IPS-NIHi7 (cell line): ENCODE measurements around the gene LAMA5.

Source experiments
- DNase-seq: peaks from one replicate; pipeline ENCODE4 v3.0.0; 2012; ENCODE audit warnings: mixed read lengths; ENCODE audit errors: extremely low spot score

The LAMA5 gene

DNA sequence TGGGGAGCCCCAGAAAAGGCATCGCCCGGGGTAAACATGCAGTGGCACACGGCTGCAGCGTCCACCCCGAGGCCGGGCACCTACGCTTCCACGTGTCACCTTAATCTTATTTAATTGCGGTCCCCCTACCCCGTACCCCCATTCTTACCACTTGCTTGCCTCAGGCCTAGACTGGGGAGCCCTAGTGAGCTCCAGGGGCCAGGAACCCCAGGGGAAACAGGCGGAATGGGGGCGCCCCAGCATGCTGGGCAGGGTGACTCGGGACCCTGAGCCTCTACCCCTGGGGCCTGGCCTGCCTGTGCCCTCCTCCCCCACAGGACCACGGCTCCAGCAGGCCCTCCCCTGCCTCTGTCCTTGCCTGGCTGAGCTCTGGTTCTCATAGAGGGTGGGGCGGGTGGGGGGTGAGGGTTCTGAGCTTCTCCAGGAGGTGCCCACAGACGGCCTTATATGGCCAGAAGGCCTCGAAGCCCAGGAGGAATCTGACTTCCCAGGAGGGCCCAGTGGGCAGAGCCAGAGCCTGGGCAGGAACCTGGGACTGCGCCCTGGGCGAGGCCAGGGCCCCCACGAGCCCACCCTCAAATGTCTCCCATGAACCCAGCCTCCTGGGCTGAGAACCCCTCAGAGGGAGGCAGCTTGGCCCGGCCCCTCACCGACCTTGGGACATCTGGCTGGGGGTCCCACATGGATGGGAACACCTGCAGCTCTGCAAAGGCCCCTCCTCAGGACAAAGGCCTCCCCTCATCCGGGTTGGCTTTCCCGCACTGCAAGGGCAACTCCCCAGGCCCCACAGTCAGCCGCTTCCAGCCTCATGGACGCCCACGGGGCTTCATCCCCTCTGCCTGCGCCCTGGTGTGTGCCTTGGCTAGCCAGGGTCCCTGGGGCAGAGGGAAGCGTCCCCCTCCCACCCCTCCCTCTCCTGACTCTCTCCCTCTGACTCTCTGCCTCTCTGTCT is 5.2 kb upstream of the LAMA5 start:
- DNase-seq: no peak

DNA sequence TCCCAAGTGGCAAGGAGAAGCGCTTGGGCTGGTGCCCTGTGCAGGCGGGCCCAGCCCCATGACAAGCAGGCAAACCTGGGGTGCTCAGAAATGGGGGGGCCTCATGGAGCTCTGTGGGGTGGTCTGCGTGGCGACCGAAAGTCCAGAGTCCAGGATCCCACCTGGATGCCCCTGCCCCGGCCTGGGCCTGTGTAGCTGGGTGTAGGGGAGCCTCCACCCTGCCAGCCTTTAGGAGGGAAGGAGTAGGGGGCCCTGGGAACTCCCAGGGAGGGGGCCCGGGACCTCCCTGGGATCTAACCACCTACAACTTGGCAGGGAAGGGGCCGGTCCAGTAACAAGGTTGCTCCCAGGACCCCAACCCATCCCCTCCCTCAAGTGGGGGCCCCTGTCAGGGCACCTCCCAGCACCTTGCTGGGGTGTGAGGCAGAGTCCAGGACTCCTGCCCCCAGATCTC is 4.5 kb upstream of the LAMA5 start:
- no peak for DNase-seq

DNA sequence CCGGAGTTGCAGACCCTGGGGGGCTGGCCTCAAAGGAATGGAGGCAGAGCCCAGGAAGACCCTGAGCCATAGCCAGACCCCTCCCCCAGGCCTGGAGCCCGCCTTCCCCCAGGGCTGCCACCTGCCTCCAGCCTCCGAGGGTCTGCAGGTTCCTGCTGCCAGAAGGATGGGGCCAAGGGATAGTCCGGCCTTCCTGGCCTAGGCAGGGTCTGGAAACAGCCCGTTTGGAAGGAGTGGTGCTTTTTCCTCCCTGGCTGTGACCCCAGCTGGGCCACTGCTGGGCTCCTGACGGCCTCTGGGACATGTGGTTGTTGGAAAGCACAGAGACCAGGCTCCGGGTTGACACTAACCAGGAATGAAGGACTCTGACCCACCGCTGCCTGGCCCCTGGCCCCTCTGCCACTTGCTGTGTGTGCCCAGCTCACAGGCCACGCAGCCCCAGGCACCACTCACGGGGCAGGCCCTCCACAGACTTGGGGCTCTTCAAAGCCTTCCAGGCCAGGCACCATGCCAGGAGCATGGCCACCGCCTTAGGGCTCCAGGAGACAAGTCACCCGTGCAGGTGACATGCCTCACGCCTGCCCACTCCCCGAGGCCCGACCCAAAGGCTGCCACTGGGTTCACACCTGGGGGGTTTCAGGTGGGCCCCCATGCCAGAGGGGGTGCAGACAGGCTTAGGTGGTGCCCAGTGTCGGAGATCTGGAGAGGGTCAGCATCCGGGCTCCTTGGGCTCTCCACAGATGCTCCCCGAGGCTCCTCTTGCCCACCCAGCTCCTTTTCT is 3.9 kb upstream of the LAMA5 start:
- no peak for DNase-seq

DNA sequence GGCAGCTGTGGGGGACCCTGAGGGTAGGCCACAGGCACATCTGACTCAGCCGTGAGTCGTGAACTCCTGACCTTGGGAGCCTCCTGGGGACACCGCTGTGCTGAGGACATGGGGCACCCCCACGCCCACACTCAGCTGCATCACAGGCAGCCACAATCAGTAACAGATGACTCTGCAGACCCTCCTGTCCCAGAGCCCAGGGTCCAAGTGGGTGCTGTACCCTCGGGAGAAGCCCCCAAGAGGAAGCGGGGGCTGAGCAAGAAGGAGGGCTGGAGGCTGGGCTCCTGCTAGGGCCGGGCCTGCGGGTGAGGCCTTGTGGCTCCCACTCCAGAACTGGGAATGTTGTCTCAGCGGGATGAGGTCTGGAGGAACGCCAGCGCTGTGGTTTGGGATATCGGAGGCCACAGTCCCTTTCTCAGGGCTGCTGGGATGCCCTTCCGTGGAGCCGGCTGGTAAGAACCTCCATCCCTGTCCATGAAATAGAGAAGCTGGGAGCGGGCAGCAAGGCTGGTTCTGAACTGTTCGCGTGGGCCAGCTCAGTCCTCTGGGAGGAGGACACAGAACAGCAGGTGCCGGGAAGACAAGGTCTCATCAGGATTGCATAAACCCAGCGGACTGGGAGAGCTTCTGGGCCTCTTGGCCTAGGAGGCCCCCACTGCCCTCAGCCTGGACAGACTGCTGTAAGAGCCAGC is 3.1 kb upstream of the LAMA5 start:
- DNase-seq: no peak

DNA sequence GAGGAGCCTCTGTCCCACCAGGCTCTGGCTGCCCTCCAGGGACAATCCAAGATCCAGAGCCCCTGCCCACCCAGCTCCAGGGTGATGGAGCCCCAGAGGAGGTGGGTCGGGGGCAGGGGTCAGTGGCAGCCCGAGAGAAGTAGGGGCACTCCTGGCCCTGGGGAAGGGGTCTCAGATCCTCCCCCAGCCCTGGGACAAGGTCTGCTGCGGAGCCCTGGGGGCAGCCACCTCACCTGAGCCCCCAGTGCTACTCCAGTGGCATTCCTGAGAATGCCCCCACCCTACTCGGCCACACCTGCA is 2.7 kb upstream of the LAMA5 start:
- no peak for DNase-seq

DNA sequence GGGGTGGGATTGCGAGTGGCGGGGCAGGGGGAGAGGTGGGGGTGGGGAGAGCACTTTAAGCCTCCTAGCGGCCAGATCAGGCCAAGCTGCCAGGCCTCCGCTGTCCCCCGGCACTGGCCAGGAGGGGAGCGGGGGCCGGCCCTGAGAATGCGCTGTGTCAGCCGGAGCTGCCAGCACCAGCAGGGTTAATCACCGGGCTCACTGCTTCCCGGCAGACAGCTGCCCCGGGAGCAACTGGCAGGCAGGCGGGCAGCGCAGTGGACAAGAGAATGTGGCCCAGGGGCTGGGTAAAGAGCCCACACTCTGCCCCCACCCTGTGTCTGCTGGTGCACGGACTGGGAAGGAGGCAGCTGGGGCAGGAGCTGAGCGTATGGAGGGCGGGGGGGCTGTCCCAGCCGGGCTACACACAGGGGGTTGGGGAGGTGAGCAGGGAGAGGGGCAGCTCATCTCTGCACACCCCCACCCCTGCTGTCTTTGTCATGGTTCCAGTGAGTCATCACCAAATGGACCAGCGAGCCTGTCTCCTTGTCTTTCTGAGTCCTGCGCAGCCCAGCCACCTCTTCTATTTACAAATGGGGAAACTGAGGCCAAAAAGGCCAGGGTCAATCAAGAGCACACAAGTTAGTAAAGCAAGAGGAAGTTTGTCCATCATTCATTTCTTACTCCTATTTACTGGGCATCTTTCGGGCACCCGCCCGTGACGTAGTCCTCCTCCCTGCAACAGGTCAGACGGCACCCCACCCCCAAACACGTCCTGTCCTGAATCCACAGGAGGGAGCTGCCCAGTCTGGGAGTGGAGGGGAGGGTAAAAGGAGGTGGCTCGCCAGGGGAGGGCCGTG is 2.1 kb upstream of the LAMA5 start:
- DNase-seq: peak; percentile 78

DNA sequence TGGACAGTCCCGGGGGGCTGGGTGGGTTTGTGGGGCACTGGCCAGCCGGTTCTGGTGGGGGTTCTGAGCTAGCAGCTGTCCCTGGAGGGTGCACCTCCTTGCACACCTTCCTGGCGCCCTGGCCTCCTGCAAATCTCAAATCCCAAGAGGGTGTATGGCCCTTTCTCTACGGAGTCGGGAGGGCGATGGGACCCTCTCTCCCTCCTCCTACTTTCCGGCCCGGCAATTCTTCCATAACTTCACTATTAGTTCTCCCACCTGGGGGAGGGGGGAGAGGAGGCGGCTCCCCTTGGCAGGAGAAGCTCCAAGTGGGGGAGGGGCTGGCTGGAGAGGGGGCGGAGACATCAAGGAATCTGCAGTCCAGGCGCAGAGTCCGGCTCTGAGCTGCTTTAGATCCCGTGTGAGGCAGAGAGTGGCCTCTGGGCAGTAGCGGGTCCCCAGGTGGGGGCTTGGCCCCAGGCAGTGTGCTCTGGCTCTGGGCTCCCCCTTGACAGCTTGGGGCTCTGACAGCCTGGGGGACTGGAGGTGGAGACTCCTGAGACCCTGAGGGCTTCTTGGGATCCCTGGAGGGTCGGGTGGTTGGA is 1.4 kb upstream of the LAMA5 start:
- DNase-seq: peak; percentile 68

DNA sequence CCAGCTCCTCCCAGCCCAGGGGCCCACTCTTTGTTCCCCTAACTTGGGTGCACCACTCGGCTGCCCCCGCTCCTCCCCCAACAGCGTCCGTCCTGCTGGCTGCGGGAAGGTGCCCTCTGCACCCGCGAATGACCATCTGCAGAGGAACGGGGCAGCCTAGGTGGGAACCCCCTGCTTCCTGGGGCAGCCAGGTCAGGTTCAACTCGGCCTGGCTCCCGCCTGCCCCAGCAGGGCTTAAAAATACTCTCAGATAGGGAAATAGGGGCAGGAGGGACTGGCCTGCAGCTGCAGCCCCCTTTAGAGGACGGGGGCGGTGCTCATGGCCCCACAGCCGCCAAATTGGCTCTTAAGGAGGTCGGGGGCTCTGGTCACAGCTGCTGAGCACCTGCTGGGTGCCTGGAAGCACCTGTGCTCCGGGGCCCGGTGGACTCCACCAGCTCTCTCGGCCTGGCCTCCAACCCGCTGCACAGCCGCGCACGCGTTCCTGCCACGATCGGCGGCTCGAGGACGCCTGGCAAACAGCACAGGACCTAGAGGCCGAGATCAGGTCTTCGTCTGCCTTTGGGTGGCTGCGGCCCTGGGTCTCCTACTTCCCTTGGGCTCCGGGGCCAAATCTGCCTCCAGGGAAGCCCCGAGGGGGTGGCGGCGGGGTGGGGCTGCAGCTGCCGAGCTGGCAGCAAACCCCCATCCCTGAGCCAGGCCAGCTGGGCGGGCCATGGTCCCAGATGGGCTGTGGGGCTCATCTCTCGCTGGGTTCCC is 700 bp upstream of the LAMA5 start:
- no peak for DNase-seq

DNA sequence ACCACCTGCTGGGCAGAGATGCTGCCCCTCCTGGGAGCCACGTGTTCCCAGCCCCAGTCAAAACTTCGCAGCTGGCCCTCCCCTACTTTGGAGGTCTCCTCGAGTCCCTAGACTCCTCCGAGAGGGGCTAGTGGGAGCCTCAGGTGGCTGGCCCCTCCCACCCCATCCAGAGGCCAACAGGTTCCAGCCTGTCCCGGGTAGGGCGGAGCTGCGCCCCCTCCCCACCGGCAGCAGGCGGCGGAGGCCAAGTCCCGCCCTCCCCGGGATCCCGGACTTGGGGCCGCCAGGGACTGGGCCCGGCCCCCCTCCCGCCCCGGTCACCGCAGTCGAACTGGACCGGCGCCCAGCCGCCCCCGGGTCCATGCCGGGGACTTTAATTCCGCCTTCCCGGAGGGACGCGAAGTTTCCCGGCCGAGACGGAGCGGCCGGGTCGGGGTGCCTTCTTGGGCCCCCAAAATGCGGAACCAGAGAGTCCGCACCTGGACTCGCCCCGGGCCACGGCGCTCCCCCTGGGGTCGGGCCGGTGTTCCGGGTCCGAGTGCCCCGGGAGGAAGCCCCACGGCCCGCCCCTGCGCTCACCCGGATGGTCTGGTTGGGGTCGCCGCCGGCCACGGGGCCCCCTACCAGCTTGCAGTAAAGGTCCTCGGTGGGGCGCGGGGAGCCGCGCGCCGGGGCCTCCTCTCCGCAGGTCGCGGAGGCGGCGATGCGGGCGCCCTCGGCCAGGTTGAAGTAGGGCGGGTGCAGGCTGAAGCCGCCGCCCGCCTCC is 559 bp downstream of the LAMA5 start:
- peak; percentile 84 for DNase-seq

DNA sequence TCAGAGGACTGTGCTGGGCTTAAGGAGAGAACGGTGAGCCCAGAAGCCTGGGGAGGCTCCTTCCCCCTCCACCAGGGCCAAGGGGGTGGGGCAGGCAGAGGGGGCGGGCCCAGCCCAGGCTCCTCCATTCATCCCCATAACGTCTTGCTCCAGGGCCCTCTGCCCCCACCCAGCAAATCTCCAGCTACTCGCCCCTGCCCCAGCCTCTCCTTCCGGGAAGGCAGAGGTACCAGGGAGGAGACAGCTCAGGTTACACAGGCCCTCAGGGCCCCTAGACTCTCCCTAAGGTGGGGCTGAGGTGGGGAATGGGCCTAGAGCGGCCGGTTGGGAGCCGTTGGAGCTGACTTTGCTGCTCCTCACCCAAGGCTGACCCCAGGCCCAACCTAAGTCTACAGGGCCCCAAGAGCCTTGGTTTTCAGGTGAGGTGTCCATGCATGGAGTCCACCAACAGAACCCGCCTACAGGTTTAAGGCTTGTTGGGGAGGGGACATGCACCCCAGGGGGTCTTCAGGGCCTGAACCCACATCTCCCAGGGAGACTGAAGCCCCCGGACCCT is 1.2 kb downstream of the LAMA5 start:
- peak; percentile 68 for DNase-seq

DNA sequence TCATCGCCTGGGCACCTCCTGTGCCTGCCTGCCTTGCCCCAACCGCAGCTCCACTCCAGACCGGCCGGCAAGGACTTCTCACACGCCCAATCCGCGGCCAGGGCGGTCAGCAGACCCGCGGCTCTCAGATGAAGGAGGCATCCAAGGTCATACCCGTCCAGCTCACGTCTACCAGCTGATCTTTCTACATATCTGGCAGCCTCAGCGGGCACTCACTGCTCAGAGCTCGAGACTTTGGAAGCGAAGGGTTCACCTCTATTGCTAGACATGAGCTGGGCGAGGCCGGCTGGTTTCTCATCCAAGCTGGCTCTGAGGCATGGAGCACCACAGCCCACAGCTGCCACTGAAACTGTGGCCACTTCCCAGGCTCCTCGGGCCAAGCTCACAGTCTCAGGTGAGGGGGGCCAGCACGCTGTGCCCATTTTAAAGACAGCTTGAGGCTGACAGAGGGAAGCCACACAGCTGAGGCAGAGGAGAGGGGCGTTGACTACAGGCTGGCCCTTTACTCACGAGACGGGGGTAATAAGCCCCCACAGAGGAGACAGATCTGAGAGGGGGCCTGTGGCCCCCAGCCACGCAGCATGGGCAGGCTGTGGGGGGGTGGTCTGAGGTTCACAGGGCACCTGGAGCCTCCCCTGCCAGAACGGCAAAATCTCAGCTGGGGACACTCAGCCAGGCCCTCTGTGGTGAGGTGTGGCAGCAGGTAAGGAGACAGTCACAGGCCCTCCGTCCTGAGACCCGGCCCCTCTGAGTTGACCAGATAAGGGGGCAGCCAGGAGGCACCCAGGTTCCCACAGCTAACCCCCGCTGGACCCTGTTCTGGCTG is 2.0 kb downstream of the LAMA5 start:
- no peak for DNase-seq

DNA sequence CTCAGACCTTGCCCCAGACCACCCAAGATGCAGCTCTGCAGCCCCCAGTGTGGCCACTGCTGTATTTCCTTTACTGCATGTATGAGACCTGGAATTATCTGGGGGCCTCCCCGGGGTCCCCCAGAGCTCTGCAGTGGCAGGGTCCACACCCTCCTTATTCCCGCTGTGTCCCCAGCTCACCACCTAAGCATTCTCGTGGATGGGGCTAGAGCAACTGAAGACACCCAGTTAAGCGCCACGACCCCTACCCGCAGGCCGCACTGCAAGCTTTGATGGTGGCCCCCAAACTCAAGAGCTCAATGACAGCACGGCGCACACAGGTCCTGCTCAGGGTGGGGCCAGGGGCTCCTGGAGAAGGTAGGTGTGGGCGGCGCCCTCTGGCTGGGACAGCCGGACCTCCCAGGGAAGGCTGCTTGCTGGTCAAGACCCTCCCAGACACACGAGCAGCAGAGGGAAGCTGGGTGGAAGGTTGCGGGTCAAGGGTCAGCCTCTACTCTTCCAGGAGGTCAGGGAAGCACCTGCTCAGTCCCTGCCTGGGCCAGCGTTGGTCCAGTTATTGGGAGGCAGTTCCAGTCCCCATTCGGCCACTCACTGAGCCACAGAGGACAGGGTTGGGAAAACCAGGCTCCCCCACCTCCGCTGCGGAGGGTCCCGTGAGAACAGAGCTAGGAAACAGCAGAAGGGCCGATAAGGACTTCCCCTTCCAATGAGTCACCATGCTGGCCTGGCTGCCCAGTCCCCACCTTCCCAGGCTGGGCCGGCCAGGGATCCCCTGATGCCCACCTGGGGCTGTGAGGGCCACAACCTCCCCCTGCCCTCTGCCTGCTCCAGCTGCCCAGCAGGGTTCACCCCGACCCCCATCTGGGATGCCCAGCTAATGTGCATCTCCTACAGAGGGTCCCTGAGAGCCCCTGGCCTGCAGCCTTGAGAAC is 2.9 kb downstream of the LAMA5 start:
- DNase-seq: no peak

DNA sequence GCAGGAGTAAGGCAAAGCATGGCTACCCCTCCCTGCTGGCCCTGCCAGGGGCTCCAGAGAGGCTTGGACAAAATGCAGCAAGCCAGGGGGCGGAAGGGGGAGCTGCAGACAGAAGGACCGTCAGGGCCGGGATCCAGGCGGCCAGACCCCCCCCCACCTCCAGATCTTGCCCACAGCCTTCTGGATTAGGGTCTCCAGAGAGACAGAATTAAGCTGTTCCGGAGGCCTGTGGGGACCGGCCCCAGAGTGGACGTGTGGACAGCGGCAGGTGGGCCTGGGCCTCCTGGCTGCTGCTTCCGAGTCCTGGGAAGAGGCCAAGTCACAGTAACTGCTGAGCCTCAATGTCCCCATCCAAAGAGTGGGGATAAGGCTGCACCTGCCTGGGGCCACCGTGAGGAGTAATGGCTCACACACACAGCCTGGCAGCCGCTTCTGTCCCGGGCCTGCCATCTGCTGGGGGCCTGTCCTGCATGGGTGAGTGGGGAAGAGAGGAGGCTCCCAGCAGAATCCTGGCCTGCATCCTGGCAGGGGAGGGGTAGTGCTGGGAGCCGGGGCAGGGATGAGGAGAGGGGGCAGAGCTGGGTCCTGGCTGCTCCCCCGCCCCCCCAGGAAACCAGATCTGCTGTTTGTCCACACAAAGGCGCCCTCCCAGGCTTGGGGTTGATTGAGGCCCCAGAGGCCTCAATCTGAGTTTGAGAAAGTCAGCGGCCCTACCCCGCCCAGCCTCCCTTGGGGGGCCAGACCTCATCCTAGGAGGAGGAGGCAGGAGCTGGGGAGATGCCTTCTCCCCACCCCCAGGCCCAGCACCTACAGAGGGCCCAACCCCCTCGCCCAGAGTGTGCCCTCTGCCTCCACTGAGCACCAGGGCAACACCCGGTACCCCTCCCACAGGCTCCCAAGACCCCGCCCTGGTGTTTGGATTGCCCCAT is 3.9 kb downstream of the LAMA5 start:
- no peak for DNase-seq

DNA sequence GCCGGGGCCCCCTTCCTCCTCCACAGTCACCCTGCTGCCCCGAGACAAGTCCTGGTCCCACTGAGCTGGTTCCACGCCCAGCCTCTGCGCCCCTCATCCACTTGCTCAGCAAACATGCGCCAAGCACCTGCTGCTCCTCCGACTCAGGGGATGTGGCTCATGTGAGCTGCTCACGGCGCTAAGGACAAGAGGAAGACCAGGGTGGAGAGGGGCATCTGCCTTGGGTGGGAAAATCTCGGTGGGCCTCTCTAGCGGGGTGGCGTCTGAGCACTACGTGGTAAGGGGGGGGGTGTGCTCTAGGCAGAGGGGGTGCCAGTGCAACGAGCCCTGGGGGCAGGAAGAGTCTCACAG is 4.5 kb downstream of the LAMA5 start:
- DNase-seq: no peak

DNA sequence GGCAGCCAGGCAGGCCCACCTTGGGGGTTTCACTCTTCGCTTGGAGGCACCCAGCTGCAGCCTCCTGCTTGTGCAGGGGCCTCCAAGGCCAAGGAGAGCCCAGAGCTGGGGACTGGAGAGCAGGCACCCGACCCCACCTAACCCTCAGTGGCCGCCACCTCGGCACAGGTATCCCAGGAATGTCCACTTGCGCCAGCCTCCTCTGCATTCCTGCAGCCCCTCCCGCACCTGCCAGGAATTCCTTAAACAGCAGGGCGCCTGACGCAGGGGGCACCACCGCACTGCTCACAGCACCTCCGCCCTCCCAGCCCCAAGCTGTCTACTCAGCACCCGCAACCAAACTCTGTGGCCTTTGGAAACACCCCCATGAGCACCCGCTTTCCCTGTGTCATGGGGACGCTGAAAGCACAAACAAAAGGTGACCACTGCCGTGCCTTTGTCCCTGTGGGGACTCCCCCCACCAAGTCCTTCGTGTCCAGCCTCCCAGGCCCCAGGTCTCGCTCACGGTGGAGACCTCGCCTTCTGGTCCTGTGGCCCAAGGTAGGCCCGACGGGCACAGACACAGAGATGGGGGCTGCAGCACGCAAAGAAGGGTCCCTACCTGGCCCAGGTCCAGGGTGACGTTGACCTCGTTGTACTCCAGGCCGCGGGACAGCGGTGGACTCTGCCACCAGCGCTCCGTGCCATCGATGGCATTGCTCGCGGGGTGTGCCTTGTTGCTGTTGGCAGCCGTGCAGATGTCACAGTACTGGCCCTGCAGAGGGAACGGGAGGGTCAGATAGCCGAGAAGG is 5.1 kb downstream of the LAMA5 start:
- DNase-seq: peak; percentile 84
